WTC11 (cell line): Measurements from ENCODE around the gene STKLD1. TPM values are rescaled to one million over a fixed set of nuclear protein-coding genes. Genes with fewer than 3 reads are reported as not detected.

ENCODE experiments used
- CTCF ChIP-seq: fragments of 200-600 bp; IDR thresholded peaks from 2 replicates; pipeline ENCODE4 v1.8.0; 2022; ENCODE audit warnings: antibody characterized with exemption
- FOXP1 ChIP-seq: sonication (generic); formaldehyde crosslinking; IDR thresholded peaks from 2 replicates; pipeline ENCODE4 v1.8.0; 2022; ENCODE audit warnings: missing genetic modification reagents, mild to moderate bottlenecking, moderate library complexity, borderline replicate concordance
- FOXP4 ChIP-seq: sonication (generic); formaldehyde crosslinking; IDR thresholded peaks from 2 replicates; pipeline ENCODE4 v1.8.0; 2022; ENCODE audit warnings: mild to moderate bottlenecking, missing genetic modification reagents
- TP53 ChIP-seq: sonication (generic); formaldehyde crosslinking; IDR thresholded peaks from 2 replicates; pipeline ENCODE4 v1.8.1; 2023; ENCODE audit warnings: mild to moderate bottlenecking, missing genetic modification reagents
- total RNA-seq: library from RNA; stranded (reverse); gene quantifications from 3 replicates; pipeline ENCODE4 v1.2.3, GENCODE V29; 2021

STKLD1 gene
- total RNA-seq, 1 experiment from 2014 or later: 0.98 TPM

DNA sequence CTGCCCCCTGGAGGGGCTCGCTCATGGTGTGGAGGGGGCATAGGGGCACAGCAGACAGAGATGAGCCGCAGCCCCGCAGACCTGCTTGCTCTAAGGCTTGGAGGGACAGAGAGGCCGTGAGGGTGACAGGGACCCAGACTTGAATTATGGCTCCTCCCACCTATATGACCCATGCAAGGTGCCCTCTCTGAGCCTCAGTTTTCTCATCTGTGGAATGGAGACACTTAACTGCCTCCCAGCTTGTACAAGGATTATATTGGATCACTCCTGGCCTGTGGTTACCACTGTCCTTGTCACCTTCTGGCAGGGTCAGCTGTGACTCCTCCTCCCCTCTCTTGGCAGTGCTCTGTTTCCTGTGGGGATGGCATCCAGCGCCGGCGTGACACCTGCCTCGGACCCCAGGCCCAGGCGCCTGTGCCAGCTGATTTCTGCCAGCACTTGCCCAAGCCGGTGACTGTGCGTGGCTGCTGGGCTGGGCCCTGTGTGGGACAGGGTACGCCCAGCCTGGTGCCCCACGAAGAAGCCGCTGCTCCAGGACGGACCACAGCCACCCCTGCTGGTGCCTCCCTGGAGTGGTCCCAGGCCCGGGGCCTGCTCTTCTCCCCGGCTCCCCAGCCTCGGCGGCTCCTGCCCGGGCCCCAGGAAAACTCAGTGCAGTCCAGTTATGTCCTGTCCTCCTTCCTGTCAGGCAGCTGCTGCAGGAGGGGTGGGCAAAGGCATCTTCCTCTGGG, 78.9 kb downstream of the STKLD1 start (continued):
- TF ChIP-seq TP53 (no peak), FOXP1 (CRISPR knock-in tag) (no peak), CTCF (no peak), FOXP4 (CRISPR knock-in tag) (no peak)

Other genes starting within 250 kb of the STKLD1 start
- 14.5 to 16.7 TPM (median 16.5 TPM) in 3 replicates for gene GBGT1, start 212.5 kb upstream of the STKLD1 start, total RNA-seq
- not detected in 3 replicates for gene OBP2B, start 167.1 kb upstream of the STKLD1 start, total RNA-seq
- 0.15 to 0.39 TPM (median 0.25 TPM) in 3 replicates for gene ABO, start 101.2 kb upstream of the STKLD1 start, total RNA-seq
- 48.8 to 67.2 TPM (median 54.1 TPM) in 3 replicates for gene SURF6, start 40.2 kb upstream of the STKLD1 start, total RNA-seq
- gene MED22, start 28.2 kb upstream of the STKLD1 start, total RNA-seq: 51.2 to 59.5 TPM (median 55.3 TPM) in 3 replicates
- gene RPL7A, start 28.1 kb upstream of the STKLD1 start, total RNA-seq: 2,747 to 3,149 TPM (median 3,142 TPM) in 3 replicates
- 33.3 to 36.4 TPM (median 35.6 TPM) in 3 replicates for gene SURF1, start 19.9 kb upstream of the STKLD1 start, total RNA-seq
- 26.3 to 33.3 TPM (median 28.8 TPM) in 3 replicates for gene SURF2, start 19.8 kb upstream of the STKLD1 start, total RNA-seq
- gene SURF4, start 306 bp upstream of the STKLD1 start, total RNA-seq: 171 to 173 TPM (median 173 TPM) in 3 replicates
- 33.0 to 38.6 TPM (median 36.3 TPM) in 3 replicates for gene REXO4, start 41.6 kb downstream of the STKLD1 start, total RNA-seq
- 12.0 to 16.4 TPM (median 15.9 TPM) in 3 replicates for gene ADAMTS13, start 46.0 kb downstream of the STKLD1 start, total RNA-seq
- gene CACFD1, start 83.6 kb downstream of the STKLD1 start, total RNA-seq: 22.5 to 38.7 TPM (median 29.5 TPM) in 3 replicates
- gene SLC2A6, start 102.7 kb downstream of the STKLD1 start, total RNA-seq: 13.4 to 16.6 TPM (median 14.2 TPM) in 3 replicates
- gene MYMK, start 148.6 kb downstream of the STKLD1 start, total RNA-seq: 0.34 TPM in 1 of 3 replicates, not detected in the others
- gene ADAMTSL2, start 158.3 kb downstream of the STKLD1 start, total RNA-seq: 0.64 to 0.87 TPM (median 0.64 TPM) in 3 replicates
- gene FAM163B, start 233.0 kb downstream of the STKLD1 start, total RNA-seq: 2.0 to 3.1 TPM (median 2.7 TPM) in 3 replicates